GM19397 (cell line): ENCODE data around the gene PPP5C.
"Not testable (repeated sequence)": the region's sequence is repeated elsewhere in the genome, so short reads cannot be mapped to it uniquely, and the experiment has no call there.

Source experiments
- ATAC-seq: cut with Tn5 transposase; IDR thresholded peaks from one replicate; pipeline ENCODE4 v1.9.1; 2021; ENCODE audit warnings: mild to moderate bottlenecking, moderate library complexity; ENCODE audit not compliant: unreplicated experiment

The PPP5C gene

DNA sequence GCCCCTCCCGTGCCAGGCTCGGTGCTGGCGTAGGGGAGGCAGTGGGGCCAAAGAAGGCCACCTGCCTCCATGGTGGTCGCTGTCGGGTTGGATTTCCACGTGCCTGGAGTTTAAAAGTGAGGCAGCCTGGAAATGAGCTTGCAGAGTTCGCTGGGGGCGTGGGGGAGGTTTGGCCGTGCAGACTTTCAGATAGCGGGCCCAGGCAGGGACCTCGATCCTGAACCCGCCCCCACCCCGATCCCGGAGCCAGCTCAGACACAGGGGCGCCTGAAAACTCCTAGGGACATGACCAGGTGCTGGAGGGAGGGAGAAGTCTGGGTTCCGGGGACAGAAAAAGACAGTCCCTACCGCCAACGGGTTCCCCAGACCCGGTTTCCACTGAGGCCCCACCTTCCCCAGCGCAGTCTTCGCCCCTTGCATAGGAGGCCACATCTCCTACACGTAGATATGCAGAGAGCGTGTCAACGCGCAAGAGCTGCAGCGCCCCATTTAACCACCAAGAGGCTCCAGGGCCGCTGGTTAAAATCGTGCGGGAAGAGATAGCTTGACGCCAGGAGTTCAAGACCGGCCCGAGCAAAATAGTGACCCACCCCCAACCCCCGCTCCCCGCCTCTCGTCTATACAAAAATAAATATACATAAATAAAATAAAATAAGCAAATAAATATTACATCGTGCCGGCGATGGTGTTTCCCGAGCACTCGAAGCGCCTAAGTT, 58.0 kb downstream of the PPP5C start:
- ATAC-seq, result no peak

DNA sequence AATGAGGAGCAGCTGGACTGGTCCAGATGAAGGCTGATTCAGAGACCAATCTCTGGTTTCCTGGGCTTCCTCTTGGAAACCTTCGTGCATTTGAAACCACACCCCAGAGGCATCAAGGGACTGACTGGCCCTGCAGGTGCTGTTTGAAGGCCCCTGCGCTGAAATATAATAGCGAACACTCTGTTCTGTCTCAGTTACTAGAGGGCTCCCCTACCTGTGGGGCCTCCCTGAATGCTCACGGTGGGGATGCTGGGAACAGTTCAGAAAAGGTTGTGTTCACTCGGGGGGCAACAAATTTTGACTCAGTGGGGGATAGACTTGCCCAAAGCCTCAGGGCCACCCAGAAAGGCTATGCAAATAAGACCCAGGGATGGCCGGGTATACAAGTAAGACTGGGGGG, 60.1 kb downstream of the PPP5C start:
- no peak for ATAC-seq

DNA sequence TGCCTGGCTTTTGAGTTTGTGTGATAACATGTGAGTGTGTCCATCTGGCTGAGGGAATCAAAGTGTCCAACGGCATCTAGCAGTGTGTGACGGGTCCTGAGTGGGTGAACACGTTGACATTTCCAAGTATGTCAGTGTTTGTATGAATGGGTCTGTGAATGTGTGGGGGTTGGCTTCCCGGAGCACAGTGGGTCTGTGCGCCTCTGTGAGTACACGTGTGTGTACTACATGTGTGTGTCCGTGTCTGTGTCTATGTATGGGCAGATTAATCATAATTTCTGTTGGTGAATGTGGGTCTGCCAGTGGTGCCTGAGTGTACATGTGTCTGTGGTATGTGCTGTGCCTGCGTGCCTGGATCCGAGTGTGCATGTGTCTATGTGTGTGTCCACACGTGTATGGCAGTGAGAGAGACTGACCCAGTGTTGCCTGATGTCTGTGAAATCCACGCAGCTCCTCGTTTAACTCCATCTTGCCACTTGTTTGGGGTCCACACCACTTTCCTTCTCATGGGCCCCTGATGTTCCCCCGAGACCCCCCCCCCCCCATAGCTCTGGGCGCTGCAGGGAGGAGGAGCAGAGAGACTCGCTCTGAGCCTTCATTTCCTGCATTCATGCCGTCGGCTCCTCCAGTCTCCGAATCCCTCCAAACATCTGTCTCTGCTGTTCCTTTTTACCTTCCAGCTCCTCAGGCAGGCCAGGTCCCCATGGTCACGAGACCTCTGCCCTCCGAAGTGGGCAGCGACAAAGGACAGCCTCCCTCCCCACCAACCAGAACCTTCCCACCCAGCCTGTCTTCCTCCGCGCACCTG, 61.2 kb downstream of the PPP5C start:
- ATAC-seq, result no peak

DNA sequence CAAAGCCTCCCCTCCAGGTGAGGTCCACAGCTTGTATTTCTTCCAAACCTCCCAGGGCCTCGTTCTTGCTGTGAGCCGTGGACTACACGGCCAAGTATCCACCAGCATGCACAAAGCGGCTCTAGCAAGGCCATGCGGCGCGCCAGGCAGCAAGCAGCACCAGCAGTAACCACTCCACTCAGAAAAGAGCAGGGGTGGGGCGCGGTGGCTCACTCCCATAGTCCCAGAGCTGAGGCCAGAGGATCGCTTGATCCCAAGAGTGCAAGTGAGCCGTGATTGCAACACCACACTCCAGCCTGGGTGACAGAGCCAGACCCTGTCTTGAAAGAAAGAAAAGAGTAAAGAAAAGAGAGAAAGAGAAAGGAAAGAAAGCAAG, 61.8 kb downstream of the PPP5C start:
- ATAC-seq, result no peak

DNA sequence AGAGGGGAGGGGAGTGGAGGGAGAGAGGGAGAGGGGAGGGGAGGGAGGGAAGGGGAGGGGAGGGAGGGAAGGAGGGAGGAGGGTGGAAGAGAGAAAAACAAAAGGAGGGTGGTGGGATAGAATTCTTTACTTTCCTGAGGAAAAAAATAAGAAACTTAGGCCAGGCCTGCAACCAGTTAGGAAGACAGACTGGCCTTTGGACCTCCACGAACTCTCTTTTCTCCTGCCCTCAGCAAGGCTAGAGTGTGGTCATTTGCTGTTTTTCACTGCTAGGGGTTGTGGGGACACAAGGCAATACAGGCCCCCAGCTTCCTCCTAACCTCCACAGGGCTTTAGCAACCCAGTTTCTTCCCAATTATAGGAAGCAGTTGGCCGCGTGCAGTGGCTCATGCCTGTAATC, 62.3 kb downstream of the PPP5C start:
- ATAC-seq, result no peak

DNA sequence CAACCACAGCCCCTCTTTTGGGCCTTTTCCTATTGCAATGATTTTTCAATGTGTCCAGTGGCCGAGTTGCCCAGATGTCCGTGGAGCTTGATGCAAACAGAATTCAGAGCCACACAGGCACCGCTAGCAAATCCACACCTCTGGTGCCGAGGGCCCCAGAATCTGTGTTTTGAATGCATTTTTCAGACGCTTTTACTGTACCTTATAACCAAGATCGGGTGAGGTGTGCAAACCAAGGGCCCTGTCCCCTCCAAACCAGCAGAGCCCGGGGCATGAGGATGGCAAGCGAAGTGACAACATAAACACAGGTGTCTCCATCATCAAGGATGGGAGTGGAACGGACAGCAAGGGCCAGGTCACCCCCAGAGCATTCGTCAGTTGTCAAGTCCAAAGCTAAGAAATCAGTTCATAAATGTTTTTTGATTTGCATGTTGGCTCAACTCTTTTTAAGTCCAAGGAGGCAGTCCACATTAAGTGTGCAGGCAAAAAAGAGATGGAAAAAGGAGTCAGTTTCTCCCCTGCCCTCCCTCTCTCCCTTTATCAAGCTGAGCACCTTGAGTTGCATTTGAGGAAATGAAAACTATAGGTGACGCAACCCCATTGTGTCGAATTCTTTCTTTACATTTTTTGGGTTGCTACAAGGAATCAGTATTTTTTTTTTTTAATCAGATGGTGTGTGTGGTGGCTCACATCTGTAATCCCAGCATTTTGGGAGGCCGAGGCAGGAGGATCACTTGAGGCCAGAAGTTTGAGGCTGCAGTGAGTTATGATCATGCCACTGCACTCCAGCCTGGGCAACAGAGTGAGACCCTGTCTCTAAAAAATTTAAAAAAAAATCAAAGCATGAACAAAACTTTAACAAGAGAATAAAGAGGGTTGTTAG, 63.6 kb downstream of the PPP5C start:
- ATAC-seq, result no peak

DNA sequence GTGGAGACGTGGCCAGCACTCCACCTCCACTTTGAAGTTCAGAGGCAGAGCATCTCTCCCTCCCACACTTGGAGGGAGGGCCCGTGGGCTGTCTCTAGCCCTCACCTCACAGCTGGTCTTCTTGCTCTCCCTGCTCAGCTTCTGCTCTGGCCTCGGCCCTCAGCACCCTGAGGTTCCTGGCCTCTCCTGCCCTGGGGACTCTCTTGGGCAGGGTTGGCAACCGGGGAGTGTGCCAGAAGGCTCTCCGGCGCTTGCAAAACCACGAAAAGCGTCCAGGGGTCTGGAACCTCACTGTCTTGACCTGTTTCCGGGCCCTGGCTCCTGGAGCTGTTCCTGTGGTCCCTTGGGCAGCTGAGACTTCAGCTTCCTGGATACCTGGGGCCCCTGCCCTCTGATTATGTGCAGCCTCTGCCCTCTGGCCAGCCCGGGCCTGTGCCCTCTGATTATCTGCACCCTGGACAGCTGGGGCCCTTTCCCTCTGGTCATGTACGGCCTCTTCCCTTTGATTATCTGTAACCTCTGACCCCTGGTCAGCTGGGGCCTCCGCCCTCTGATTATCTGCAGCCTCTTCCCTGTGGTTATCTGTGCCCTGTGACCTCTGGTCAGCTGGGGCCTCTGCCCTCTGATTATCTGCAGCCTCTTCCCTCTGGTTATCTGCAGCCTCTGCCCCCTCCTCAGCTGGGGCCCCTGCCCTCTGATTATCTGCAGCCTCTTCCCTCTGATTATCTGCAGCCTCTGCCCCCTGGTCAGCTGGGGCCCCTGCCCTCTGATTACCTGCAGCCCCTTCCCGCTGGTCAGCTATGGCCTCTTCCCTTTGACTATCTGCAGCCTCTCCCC, 64.4 kb downstream of the PPP5C start:
- ATAC-seq, result no peak

DNA sequence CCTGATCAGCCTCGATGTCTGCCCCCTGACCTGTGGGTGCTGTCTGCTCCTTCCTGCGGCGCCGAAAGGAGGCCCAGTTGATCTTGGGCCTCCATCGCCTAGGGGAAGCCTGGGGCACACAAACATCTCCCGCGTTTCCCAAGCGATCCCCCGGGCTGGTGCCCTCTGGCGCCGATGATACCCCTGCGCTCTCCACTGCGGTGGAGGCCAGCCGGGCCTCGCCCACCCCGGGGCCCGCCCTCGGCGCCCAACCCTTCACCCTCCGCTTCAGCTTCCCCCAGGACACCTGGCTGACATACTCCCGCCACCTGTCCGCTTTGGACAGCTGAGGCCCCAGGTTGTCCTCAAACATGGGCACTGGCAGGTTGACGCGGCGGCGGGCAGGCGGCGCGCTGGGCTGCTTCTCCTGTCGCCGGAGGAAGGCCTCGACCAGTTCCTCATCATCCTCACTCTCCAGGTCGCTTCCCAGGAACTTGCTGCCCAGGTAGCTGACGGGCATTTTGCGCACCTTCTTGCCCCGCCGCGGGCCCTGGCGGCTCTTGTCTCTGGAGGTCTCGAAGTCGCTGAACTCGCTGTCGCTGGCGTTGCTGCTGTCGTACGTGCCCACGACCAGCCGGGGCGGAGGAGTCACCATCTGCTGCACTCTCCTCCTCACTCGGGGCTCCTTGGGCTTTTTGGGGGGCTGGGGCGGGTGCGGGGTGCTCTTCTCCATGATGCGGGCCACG, 65.2 kb downstream of the PPP5C start:
- no peak for ATAC-seq

DNA sequence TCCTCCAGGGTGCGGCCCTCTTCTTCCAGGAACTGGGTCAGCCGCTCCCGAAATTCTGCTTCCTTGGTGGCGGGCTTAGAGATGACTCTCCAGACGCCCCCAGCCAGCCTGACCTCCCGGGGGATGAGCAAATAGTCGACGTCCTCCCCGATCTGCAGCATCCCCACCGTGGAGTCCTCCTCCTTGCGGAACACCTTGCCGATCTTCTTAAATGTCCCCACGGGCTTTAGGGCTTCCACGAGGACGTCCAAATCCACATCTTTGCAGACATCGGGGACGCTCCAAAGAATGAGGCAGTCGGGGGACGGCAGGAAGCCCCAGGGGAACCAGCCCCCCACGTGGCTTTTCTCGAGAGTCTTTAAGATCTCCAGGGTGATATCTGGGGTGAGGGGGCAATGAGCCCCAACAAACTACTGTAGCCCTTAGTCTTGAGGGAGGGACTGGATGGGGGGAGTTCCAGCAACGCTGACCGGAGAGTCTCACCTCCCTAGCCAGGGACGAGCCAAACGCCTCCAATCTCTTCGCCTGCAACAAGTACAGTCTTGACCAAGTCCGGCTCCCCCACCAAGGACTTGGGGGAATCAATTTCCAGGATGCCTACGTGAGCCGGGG, 65.9 kb downstream of the PPP5C start:
- no peak for ATAC-seq

DNA sequence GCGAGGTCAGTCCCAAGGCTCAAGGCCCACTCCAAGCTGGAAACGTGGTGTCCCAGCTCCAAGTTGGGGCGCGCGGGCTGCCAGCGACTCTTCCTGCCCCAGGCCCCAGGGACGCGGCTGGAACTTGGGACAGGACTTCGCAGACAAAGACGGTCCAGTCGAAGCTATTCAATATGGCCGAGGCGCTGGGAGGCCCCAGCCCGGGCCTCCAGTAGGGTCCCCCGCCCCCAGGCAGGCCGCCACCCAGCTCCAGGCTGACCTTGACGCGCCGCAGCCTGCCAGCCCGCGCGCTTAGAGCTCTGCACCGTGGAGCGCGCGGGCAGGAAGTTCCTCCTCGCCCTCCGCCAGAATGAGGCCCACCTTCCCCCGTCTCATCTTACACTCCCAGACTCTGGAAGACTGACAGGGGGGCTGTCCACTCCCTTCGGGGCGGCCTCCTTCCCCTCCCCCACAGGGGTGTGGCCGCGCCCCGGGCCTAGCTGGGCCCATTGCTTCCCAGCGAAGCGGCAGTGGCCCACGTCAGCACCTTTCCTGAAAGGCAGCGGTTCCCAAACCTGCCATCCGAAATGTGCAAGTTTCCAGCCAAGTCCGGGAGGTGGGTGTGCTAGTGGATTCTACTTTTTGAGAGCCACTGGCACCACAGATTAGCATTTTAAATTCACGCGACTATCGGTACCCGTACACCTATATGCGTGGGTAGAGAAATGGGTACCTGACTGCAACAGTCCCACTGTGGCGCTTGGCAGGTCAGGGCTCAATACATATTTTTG, 66.6 kb downstream of the PPP5C start, which contains the start of gene CCDC8:
TSS of gene CCDC8 (minus strand) at position 303 of the 770 bp plus-strand sequence. CDS start 754 bp downstream, outside the sequence.
- no peak for ATAC-seq

DNA sequence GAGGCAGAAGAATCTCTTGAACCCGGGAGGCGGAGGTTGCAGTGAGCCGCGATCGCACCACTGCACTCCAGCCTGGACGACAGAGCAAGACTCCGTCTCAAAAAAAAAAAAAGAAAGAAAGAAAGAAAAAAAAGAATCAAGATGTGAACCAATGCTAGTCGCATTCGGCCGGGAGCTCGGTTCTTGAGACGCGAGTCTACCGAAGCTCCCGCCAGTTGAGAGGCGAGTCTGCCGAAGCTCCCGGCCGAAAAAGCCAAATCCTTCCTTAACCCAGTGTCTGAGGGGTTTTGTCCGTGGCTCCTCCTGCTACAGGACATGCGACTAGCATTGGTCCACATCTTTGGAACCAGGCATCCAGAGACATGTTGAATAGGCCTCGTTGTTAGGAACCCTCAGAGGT, 68.0 kb downstream of the PPP5C start:
- ATAC-seq, result not testable (repeated sequence)

DNA sequence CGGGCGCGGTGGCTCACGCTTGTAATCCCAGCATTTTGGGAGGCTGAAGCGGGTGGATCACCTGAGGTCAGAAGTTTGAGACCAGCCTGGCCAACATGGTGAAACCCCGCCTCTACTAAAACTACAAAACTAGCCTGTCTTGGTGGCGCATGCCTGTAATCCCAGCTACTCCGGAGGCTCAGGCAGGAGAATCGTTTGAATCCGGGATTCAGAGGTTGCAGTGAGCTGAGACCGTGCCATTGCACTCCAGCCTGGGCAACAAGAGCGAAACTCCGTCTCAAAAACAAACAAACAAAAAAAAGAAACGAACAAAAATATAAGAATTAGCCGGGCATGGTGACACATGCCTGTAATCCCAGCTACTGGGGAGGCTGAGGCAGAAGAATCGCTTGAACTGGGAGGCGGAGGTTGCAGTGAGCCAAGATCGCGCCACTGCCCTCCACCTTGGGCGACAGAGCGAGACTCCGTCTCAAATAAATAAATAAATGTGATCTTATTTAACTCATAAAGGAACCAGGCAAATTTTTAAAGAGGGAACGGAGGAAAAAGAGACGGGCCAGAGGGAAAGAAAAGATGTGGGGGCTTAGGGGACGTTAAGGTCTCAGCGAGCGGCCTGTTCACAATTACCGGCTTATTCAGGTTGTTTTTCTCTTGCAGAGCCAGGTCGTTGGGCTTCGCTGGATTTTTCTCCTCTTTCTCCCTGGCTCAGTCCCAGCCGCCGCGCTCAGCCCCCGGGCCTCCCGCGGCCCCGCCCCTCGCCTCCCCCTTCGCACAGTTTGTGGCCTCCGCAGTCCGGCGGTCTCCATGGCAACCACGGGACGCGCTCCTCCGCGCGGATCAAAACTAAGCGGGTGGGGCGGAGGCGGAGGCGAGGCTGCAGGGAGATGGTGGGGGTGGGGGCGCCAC, 69.2 kb downstream of the PPP5C start:
- ATAC-seq, result not testable (repeated sequence)

DNA sequence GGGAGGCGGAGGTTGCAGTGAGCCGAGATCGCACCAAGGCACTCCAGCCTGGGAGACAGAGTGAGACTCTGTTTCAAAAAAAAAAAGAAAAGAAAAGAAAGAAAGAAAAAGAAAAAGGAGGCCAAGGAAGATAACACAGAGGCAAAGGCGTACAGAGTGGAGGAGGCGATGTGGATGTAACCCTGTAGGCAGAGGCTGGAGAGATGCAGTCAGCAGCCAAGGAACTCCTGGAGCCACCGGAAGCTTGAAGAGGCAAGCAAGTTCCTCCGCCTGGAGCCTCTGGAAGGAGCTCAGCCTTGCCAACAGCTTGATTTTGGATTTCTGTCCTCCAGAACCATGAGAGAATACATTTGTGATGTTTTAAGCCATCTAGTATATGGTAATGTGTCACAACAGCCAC, 73.2 kb downstream of the PPP5C start:
- ATAC-seq, result no peak

DNA sequence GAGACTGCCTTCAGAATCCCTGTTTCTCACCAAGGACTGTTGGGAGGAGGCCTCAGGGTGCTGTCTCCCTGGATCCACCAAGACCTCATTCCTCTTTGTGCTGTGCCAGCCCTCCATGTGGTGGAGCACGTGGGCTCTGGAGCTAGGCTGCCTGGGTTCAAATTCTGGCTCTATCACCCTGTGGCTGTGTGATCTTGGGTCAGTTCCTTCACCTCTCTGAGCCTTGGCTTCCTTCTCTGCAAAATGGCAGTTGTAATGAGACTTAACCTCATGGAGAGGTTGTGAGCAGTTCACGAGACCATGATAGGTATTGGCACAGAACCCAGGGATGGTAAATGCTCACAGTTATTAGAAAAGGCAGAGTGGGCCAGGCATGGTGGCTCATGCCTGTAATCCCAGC, 75.5 kb downstream of the PPP5C start:
- ATAC-seq, result no peak

DNA sequence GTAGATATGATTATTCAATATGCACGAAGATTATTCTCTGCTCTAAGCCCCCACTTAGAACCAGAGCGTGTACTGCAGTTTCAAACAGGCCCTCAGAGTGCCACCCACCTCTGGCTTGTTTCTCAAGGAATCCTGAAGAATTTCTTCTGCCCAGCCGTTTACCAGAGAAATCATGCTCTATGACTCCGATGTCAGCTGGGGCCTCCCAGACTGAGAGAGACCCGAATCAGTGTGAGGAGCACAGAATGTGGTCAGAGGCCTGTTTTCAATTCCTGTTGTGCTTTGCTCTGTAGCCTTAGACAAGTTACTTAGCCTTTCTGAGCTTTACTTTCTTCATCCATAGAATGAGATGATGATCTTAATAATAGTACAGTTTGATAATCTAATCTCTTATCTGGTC, 76.3 kb downstream of the PPP5C start:
- ATAC-seq, result no peak

DNA sequence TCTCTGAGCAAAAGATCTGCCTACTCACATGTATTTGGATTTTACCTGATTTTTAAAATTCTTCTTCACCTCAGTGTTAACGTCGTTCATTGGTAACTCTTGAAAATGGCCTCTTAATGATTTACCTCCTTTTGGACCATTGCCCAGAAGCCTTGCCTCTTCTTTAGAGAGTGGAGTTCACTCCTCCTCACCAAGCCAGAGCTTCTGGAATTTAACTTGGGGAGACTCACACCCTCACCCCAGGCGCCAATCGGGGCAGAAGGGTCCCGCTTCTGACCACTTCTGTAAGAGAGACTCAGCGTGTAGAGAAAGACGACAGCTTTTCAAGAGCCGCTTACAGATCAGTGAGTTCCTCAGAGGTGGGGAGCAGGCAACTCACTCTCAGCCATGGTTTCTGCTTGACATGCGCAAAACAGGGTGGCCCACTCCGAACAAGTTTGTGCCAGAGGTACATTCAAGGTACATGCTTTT, 79.2 kb downstream of the PPP5C start:
- no peak for ATAC-seq

DNA sequence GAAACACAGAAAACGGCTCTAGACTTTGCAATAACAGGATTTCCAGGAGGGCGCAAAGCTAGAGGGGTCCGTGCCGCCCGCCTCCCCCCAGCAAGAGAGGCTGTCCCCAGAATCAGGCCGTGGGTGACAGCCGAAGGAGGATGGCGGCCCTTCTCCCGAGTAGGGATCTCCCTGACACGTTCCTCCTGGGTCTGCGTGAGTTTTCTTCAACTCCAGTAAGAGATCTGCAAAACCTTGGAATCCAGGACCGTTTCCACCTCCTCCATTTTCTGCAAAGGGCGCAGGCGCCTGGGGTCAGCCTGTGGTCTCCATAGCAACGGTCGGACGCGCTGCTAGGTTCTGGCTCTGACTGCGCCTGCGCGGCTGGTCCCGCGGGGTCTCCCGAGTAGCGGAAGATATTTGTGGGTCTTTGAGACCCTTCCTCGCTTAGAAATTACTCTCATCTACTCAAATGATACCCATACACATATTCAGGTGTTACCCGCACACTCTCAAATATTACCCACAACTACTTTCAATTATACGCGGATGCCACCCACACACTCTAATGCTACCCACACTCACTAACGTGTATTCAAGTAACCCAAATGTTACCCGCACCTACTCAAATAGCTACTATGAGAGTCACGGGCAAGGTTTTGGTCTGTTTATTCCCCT, 79.7 kb downstream of the PPP5C start:
- ATAC-seq, result no peak
